ENCODE results near the gene KIF1B.

KIF1B gene

GRCh38 chr1:10287023-10287645 lies 76.8 kb downstream of the KIF1B start:
- DNase-seq = no peak

DNA sequence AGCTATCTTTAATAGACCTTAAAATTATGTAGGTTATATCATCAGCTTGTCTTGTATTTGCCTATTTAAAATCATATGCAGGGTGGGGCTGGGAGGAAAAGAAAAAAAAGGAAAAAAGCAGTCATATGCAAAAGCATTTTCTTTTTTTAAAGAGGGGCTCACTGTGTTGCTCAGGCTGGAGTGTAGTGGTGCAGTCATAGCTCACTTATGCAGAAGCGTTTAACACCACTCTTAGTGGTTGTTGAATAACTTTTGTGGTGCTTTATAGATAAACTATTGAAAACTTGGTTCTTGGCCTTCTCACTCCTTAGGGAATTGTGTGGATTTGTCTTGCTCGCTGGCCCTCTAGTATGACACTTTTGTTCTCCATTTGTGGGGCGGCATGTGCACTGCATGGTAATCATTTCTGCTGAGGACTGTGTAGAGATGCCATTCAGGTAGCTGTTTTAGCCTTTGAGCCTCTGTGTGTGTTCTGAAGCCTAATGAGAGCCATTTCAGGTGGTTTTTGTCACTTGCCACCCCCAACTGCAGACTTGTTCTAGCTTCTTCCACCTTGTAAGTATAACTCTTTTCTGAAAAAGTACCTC lies 77.8 kb downstream of the KIF1B start:
- no peak for DNase-seq

DNA sequence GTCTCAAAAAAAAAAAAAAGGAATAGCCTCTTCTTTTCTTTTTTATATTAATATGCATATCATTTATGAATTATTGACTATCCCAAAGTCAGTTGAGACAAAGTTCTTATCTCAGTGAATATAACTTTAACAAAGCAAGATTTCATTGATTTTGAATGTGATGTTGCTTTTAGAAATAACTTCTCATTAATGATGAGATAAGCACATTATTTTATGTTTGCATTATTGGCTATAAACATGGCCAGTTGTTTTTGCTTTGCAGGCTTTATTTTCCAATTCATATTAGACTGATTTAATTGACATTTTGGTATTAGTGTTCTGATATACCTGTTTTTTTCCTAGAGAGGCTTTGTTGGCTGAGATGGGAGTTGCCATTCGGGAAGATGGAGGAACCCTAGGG lies 81.3 kb downstream of the KIF1B start:
- no peak for DNase-seq

DNA sequence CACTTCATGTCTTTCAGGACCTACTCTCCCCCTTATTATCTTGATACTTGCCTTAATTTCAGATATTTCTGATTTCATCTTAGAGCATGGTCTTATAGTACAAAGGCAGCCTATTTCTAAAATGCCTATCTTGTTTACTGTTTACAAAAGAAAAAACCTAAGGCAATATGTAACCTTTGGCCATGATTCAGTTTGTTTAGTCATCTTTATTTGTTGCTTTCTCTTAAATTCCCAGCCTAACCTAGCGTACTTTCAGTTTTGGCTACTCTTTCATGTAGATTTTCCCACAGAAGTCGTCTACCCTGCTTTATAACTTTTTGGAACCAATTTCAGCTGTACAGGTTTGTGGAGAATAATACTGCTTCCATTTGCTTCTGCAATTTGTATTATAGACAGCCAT lies 81.8 kb downstream of the KIF1B start:
- no peak for DNase-seq

DNA sequence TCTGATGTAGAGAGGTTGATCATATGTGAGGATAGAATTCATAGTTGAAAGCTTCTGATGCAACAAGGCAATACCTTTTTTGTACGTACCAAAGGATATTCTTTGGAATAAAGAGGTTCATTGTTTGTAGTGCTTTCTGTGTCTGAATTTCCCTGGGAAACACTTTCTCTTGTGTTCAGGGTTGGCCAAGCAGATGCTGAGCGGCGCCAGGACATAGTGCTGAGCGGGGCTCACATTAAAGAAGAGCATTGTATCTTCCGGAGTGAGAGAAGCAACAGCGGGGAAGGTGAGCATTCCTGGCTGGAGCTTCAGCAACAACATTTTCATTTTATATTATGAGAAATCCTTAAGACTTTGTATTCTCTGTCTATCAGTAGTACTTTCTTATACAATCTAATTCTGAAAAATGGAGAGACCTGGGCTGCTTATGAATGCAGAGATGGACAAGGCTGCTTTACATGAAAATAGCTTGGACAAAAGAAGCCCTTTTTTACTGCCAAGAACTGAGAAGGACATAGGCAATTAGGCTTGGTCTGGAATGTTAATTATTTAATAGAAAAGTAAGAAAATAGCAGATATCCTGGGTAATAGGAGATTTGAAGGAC lies 85.2 kb downstream of the KIF1B start:
- no peak for DNase-seq

- DNase-seq = no peak
These were observed 88.8 kb downstream of the KIF1B start for GRCh38 chr1:10299151-10299550.

- DNase-seq = no peak
These were observed 92.0 kb downstream of the KIF1B start for GRCh38 chr1:10302416-10302815.

DNA sequence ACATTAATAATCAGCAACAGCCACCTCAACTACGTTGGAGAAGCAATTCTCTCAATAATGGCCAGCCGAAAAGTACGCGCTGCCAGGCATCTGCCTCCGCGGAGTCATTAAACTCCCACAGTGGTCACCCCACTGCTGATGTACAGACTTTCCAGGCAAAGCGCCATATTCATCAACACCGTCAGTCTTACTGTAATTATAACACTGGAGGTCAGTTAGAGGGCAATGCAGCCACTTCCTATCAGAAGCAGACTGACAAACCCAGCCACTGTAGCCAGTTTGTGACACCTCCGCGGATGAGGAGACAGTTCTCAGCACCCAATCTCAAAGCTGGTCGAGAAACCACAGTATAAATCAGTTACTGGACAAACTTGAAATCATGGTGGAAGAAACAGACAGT lies 93.9 kb downstream of the KIF1B start:
- no peak for DNase-seq

DNA sequence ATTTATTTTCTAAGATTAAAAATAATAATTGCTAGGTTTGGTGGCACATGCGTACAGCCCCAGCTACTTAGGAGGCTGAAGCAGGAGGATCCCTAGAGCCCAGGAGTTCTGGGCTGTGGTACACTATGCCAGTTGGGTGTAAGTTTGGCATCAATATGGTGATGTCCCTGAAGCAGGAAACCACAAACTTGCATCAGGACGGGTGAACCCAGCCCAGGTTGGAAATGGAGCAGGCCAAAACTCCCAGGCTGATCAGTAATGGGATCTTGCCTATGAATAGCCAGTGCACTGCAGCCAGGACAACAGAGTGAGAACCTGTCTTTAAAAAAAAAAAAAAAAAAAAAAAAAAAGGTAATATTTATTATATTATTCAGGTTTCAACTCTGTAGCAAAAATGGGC lies 96.1 kb downstream of the KIF1B start:
- DNase-seq = no peak

DNA sequence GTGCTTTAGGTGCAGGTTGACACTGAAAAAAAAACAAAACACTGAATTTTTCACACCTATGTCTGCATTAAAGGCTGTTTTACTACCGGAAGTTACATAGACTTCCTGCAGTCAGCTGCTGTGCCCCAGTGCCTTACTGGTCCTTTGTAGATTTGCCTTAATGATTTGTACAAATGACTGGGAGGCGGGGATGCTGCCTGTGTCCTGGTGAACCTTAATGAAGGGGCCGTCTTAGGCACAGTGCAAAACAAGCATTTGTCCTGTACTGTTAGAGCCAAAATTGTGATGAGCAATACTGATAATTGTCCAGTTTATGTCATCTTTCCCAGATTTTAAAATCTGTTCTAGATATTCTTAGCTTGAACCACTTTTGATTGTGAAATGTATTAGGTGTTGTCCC lies 97.6 kb downstream of the KIF1B start:
- DNase-seq = peak; percentile 65

DNA sequence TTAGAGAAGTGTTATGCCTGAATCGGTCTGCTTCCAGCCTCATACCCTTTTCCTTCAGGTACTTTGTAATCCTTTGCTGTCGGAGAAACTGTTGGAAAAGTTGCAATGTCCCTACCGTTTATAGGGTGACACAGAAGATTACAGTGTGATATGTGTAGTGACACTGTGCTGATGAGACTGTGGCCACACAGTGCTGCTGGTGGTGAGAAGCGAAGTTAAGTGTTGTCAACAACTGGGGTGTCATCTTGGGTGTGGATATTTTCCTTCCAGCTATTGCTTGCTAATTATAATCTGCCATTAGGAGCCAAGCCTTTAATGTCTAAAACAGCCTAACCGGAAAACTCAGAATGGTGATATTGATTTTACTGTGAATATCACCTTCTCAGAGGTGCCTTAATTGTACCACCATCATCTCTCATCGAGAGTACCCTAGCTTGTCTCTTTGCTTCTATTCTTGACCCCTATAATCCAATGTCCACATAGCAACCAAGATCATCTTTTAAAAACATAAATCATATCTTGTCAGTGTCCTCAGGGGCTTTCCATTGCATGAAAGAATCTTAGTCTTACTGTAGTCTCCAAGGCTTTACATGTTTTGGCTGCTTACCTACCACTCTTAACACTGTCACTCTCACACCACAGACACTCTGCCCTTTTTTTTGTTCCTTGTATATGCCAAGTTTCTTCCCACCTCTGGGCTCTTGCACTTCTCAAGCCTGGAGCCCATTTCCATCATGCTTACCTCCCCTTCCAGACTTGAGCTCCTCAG lies 99.1 kb downstream of the KIF1B start:
- DNase-seq = no peak

GRCh38 chr1:10316752-10317151 lies 106.4 kb downstream of the KIF1B start:
- no peak for DNase-seq

DNA sequence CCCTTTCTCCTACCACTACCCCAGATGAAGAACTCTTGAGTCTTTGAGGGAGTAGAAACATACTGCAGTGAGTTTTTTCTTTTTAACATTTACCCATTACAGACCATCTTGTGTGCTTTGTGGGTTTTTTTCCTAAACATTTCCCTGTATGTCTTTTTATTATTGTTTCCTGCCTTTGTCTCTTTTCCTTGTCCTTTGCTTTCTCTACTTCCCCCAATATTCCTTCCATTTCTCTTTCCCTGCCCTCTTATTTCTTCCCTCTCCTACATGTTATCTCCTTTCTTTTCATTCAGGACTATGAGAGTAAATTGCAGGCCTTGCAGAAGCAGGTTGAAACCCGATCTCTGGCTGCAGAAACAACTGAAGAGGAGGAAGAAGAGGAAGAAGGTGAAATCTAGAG lies 109.4 kb downstream of the KIF1B start:
- DNase-seq = no peak

DNA sequence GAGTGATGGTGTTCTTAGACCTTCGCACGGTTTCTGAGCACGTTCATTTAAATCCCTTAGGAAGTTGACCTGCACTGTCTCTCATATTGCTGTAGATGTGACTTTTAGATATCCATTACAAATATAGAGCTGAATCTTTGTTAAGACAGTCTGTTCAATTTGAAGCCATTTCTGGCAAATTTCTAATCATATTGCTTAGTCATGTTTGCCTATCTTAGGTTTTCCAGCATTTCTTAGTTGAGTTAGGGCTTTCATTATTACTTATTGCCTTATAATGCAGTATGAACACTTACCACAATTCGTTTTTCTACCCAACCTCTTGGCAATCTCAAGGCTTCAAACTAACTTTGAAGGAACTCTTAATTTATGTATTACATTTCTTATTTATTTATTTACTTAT lies 110.0 kb downstream of the KIF1B start:
- DNase-seq = no peak

DNA sequence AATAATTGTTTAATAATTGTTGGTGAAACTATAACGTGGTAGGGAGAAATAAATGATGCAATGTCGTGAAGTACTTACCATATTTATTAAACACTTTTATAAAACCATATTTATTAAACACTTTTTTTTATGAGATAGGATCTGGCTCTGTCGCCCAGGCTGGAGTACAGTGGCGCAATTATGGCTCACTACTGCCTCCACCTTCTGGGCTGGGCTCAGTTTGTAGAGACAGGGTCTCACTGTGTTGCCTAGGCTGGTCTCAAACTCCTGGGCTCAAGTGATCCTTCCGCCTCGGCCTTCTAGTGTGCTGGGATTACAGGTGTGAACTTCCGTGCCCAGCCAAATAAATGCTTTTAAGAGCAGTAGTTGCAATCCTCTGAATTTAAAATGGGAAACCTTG lies 112.5 kb downstream of the KIF1B start:
- DNase-seq = no peak

DNA sequence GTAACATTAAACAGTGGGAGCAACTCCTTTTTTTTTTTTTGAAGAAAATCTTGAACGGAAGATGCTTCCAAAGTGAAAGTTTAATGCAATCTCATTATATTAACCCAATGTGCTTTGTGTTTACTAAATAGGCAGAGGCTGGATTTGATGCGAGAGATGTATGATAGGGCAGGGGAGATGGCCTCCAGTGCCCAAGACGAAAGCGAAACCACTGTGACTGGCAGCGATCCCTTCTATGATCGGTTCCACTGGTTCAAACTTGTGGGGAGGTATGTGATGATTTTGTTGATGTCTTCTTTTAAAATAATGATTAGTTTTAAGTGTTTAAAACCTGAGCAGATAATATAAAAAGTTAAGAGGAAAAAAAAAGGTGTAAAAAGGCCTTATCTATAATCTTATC lies 114.3 kb downstream of the KIF1B start:
- DNase-seq = peak; percentile 44

- no peak for DNase-seq
These were observed 115.2 kb downstream of the KIF1B start for GRCh38 chr1:10325521-10325920.

DNA sequence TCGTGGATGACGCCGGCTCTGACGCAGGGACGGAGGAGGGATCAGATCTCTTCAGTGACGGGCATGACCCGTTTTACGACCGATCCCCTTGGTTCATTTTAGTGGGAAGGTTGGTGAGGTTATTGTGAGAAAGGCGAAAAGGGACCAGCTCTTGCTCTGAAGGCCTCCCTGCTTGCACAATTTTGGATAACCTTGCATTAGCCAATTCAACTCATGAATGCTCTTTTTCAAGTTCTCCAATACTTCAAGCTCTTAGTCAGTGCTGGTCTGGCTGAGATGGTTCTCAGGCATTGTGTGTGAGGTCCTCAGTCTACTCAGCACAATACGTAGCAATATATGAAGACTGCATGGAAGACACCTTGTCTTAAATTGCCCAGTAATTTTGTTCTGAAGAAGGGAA lies 115.9 kb downstream of the KIF1B start:
- DNase-seq = no peak

DNA sequence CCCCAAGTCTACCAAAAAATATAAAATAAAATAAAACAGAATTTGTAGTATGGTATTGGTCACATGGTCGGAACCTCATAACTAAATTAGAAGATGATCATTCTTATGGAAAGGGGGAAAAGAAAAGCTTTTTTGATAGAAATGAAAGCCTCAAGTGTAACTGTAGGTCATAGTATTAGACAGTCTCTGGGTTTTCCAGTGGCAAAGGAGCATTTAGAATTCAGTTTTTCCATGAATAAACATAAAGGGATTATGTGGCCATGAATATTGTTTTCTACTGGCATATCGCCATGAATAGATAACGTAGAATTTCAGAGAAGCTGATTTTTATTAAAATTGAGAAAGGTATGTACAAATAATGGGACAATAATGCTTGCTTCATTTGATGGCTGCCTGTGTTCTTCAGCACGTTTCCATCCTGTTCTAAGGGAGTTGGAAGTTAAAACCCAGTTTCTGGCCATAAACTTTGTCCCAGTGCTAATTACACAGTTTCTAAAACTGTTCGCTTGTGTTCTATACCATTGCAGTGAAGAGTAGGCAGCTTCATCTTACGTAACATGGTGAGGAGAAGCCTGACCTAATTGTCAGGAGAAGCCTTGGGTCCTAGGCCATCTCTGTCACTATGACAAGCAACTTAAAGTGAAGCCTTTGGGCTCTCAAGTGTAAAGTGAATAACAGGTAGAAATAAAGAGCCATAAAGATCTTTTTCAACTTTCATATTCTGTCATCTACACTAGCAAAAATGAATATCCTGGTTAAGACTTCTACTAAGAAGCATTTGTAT lies 118.0 kb downstream of the KIF1B start:
- no peak for DNase-seq

DNA sequence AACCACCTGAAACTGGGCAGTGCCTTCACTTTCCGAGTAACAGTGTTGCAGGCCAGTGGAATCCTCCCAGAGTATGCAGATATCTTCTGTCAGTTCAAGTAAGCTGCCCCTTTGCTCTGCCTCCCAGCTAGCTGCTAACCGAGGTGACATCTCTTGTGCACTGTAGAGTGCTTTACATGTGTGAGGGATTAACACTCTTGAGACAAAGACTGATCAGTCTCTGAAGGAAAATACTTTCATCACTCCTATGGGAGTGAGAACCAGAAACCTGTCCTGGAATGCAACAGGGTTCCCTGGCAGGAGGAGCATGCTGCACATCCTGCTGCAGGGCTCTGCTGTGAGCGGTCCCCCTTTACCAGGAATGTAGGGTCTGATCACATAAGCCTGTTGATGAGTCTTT lies 127.1 kb downstream of the KIF1B start:
- DNase-seq = no peak

- DNase-seq = peak; percentile 48
These were observed 127.7 kb downstream of the KIF1B start for GRCh38 chr1:10338047-10338446.

DNA sequence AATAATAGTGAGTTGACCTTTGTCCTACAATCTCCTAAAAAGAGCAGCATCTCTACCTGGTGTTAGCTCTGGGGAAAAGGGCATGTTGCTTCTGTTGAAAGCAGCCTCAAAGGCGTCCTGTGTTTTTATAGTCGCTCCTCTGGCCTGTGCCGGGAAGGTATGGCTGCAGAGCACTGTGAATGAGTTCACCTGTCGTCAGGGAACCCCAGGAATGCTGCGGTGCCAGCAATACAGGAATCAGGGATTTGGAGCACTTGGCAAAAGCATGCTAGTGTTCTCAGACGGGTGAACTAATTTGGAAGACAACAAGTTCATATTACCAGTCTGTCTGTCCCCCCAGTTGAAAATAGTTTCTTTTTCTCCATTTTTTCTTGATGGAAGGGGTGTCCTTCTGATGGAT lies 128.2 kb downstream of the KIF1B start:
- no peak for DNase-seq

- DNase-seq = no peak
These were observed 128.7 kb downstream of the KIF1B start for GRCh38 chr1:10339036-10339567.
